Activated CD8-positive, alpha-beta memory T cell treated with anti-CD3 and anti-CD28 coated beads, Interleukin-2, amount 50 U/mL, for 24 hours (primary cell): ENCODE data around the gene PLD3.

ENCODE experiments used
- DNase-seq: peaks from one replicate; pipeline ENCODE4 v3.0.0-alpha.2; 2020; ENCODE audit errors: extremely low read depth

The PLD3 gene, protein sequence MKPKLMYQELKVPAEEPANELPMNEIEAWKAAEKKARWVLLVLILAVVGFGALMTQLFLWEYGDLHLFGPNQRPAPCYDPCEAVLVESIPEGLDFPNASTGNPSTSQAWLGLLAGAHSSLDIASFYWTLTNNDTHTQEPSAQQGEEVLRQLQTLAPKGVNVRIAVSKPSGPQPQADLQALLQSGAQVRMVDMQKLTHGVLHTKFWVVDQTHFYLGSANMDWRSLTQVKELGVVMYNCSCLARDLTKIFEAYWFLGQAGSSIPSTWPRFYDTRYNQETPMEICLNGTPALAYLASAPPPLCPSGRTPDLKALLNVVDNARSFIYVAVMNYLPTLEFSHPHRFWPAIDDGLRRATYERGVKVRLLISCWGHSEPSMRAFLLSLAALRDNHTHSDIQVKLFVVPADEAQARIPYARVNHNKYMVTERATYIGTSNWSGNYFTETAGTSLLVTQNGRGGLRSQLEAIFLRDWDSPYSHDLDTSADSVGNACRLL

DNA sequence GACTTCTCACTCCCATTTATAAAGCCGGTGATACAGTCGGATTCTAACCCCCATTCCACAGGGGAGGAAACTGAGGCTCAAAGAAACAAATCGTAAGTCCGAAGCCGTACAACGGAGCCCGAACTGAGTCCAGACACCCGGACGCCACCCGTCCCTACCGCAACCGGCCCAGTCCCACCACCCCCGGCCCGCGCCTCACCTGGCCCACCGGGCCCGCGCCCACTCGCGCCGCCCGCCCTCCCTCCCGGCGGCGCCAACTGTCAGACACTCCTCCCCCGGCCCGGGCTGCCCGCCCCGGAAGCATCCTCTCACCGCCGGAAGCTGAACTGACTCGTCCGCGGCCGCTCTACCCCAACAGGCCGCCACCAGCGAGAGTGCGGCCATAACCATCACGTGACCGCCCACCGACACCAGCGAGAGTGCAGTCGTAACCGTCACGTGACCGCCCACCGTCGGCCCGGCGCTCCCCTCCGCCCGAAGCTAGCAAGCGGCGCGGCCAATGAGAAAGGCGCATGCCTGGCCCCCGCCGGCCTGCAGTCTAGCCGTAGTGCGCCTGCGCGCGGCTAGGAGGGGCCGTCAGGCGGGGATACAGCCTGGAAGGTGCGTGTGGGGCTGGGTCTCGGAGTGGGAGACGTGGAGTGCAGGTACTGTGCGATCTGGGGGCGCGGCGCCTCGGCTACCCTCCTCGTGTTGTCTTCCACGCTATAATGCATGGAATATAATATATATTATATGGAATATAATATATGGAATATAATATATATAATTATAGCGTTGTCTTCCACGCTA, at the start of gene PLD3, which contains the start of gene C19orf47:
Gene PLD3, plus strand, starts transcription at position 571 of the 789 bp plus-strand sequence. CDS start 17,789 bp downstream, outside the sequence.
Gene C19orf47, minus strand, starts transcription at position 273 of the 789 bp plus-strand sequence. CDS start 6,540 bp downstream, outside the sequence.
- DNase-seq: peak; percentile 98

DNA sequence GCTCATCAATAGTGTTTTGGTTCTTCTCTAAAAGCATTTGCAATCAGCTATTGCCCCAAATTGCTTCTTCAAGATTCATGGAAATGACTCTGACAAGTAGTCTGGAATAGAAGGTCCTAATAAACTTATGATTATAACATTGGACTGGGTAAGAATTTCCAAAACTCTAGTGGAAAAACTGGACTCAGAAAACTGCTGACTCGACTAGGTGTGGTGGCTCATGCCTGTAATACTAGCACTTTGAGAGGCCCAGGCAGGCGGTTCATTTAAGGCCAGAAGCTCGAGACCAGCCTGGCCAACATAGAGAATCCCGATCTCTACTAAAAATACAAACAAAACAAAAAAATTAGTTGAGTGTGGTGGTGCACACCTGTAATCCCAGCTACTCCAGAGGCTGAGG, 47.8 kb upstream of the PLD3 start:
- DNase-seq: no peak

DNA sequence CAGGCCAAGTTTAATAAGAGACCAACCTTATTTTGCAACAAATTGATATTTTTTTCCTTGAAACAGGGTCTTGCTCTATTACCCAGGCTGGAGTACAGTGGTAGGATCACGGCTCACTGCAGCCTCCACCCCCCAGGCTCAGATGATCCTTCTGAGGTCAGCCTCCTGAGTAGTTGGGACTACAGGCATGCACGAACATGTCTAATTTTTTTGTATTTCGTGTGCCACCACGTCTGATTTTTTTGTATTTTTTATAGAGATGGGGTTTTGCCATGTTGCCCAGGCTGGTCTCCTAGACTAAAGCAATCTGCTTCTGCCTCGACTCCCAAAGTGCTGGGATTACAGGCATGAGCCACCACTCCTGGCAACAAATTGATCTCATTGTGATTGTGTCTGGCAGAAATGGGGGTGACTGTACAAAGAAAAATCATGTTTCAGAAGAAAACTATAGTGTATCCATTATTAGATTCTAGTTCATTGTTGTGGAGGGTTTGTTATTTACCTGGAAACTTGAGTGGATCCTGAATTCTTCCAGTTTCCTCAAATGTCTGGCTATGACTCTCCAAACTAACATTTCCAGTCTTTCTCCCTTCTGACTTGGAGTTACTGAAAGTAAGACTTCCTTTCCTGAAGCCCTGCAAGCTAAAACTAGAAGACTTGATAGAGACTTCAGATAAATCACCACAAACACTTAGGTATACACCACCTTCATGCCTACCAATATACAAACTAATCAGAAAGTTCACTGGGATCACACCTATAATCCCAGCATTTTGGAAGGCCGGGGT, 46.1 kb upstream of the PLD3 start:
- DNase-seq: no peak

DNA sequence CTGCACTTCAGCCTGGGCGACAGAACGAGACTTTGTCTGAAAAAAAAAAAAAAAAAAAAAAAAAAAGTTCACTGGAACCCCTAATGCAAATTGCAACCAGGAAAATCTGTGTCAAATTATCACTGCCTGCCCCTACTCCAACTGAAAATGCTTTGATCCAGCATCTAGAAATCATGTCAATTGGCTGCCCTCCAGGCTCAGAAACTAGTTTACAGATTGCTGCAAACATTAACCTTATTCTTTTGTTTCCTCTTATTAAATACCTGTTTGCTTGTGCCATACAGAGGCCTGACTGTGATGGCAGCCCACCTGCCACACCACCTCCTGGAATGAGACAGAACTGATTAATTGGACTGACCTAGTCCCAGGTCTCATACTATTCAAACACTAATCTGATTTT, 44.7 kb upstream of the PLD3 start:
- DNase-seq: no peak

DNA sequence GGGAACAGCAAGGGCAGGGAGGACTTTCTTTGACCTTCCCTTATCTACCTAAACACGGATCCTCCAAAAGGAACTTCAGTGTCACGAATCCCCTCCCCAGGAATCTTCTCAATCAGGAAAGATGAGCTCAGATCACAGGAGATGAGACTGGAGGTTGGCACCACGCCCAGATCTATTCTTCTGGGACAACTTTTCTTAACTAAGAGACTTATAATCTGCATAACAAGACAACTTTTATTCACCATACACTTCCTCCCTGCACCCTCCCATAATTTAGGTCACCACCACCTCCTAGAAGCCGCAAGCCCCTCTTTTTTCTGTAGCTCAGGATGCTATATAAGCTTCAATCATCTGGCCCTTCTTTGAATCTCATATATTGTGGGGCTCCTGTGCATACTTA, 44.2 kb upstream of the PLD3 start:
- no peak for DNase-seq

- peak; percentile 29 for DNase-seq
These were observed 43.1 kb upstream of the PLD3 start for GRCh38 chr19:40305403-40305802.

GRCh38 chr19:40309666-40310065, 38.8 kb upstream of the PLD3 start:
- no peak for DNase-seq

GRCh38 chr19:40312533-40312932, 36.0 kb upstream of the PLD3 start:
- no peak for DNase-seq

- no peak for DNase-seq
These were observed 35.1 kb upstream of the PLD3 start for GRCh38 chr19:40313229-40313983.

- DNase-seq: no peak
These were observed 33.8 kb upstream of the PLD3 start for GRCh38 chr19:40314656-40315055.

GRCh38 chr19:40315812-40316470, 32.6 kb upstream of the PLD3 start:
- DNase-seq: no peak

- no peak for DNase-seq
These were observed 31.2 kb upstream of the PLD3 start for GRCh38 chr19:40317338-40317737.

GRCh38 chr19:40320558-40320935, 27.9 kb upstream of the PLD3 start:
- no peak for DNase-seq

DNA sequence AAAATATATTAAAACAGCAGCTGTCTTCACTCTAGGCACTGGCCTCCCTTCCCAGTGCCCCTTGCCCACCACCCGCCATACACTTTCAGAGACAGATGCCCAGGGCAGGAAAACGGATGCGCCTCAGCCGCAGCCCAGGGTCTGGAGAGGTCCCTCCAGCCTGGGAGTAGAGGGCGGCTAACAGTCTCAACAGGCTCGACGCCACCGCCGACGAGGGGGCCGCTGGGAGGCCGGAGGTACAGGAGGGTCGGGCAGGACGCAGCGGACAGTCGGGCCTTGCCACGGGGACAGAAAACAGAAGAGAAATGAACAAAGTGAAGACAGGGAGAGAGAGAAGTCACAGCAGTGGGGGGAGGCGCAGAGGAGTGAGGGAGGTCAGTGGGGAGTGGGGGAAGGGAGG, 27.4 kb upstream of the PLD3 start:
- DNase-seq: no peak

DNA sequence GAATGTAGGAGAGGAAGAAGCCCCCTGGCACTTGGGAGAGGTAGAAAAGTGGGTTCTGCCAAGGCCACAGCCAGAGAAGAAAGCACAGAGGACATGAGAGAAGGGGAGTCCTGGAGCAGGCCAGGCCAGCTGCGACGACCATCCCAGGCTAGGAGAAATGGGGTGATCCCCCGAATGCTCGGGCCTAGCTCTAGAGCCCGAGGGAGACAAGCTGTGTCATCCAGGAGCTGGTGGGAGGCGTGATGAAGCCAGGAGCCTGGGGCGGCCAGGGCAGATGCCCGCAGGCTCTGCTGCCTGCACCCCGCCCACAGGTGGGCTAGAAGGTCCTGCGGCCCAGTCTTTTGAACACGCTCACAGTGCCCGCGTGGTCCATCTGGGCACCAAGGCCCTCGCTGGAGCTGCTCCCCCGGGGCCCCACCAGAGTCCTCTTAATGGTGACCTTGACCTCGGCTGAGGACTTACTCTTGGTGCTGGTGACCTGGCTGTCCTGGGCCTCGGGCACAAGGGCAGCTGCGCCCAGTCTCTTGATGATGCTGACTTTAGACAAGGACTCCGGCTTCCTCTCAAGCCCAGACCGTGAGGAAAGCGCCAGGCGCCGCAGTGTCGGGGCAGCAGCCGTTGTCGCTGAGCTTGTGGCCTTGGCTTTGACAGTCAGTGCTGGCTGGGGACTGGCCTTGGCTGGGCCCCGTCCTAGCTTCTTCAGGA, 26.8 kb upstream of the PLD3 start:
- no peak for DNase-seq

- DNase-seq: no peak
These were observed 26.3 kb upstream of the PLD3 start for GRCh38 chr19:40322271-40322610.

- DNase-seq: no peak
These were observed 25.4 kb upstream of the PLD3 start for GRCh38 chr19:40322951-40323615.

DNA sequence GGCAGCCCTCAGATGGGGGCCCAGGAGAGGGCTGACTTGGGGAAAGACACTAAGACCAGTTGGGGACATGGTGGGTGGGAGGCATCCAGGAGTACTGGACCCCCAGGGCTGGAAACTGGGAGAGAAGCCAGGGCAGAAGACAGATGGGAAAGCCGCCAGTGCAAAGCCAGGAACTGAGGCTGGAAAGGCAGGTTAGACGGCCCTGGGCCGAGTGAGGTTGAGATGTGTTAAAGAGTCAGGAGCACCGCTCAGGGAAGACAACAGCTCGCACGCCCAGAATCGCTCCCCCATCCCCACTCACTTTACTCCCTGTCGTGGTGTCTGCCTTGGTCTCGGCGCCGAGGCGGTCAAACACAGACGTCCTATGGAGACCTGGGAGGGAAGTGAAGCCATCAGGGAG, 24.8 kb upstream of the PLD3 start:
- no peak for DNase-seq

DNA sequence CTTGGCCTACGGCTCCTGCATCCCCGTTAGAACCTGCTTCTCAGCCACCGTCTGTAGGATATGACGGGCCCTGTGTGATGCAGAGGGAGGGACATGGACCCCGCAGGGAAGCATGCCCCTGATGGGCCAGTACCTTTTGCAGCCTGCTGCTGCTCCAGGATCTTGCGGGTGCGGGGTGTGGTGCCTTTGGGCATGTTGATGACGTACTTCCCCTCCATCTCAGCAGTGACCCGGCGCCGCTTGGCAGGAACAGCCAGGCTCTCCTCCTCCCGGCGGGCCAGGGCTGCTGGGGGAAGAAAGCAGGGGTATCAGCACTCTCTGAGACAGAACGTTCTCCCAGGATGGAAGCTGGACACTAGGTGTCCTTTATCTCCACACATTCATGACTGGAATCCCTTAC, 22.3 kb upstream of the PLD3 start:
- DNase-seq: no peak

GRCh38 chr19:40331052-40331451, 17.4 kb upstream of the PLD3 start:
- DNase-seq: no peak
